ENCODE measurements around the gene BCKDK. TPM values are rescaled to one million over a fixed set of nuclear protein-coding genes. Genes with fewer than 3 reads are reported as not detected.

The BCKDK gene
- total RNA-seq, 4 donors from 2014 or later = 37.9 to 53.4 (median 45.6) TPM

DNA sequence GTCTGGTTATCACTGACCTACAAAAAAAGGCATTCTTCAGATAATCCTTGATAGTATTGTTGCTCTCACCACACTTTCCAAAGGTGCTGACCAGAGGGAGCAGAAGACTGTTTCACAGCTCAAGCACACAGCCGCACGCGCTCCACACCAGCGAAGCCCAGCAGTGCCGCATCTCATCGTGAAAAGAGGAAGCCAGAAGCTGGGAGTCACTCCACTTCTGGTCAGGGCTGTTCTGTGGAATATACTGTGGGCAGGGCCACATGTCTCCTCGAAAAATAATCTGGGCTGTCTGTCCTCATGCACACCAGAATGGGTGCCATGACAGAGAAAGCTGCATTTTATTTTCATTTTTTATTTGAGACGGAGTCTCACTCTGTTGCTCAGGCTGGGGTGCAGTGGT lies 49.0 kb downstream of the BCKDK start:
- Histone ChIP-seq H3K9me3 (no peaks in the 10 kb centered on the region), H3K36me3 (no peaks in the 10 kb centered on the region), H3K27me3 (no peaks in the 10 kb centered on the region), H3K4me3 (no peak overlapping the region), H3K27ac (no peak overlapping the region), H3K4me1 (no peaks in the 10 kb centered on the region)
- TF ChIP-seq EP300 (IDR thresholded peaks at IDR 0.05) (no peak), POLR2A (IDR thresholded peaks at IDR 0.05) (no peak)
- TF ChIP-seq, protein P1, sequence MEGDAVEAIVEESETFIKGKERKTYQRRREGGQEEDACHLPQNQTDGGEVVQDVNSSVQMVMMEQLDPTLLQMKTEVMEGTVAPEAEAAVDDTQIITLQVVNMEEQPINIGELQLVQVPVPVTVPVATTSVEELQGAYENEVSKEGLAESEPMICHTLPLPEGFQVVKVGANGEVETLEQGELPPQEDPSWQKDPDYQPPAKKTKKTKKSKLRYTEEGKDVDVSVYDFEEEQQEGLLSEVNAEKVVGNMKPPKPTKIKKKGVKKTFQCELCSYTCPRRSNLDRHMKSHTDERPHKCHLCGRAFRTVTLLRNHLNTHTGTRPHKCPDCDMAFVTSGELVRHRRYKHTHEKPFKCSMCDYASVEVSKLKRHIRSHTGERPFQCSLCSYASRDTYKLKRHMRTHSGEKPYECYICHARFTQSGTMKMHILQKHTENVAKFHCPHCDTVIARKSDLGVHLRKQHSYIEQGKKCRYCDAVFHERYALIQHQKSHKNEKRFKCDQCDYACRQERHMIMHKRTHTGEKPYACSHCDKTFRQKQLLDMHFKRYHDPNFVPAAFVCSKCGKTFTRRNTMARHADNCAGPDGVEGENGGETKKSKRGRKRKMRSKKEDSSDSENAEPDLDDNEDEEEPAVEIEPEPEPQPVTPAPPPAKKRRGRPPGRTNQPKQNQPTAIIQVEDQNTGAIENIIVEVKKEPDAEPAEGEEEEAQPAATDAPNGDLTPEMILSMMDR (IDR thresholded peaks at IDR 0.05) = no peak
- WGBS, 2 donors = 35 to 48% methylated on average over 8 of the region's 8 CpGs
- no peak for DNase-seq (ENCODE audit: low spot score in 2 of 2)

Other genes with a start within 250 kb of the BCKDK start
- 10 to 100 TPM; 42.9 to 54.0 (median 48.2) TPM for gene BCL7C, start 214.3 kb upstream of the BCKDK start, total RNA-seq
- gene CTF1, start 211.8 kb upstream of the BCKDK start, total RNA-seq = 1 to 10 TPM; 2.2 to 5.9 (median 3.1) TPM
- gene FBXL19, start 184.8 kb upstream of the BCKDK start, total RNA-seq = 10 to 100 TPM in 3 of 4 donors, 1 to 10 TPM in 1; 7.4 to 25.8 (median 16.7) TPM
- gene ORAI3, start 159.3 kb upstream of the BCKDK start, total RNA-seq = 10 to 100 TPM; 50.7 to 58.4 (median 52.9) TPM
- gene SETD1A, start 150.6 kb upstream of the BCKDK start, total RNA-seq = 10 to 100 TPM in 2 of 4 donors, 1 to 10 TPM in 2; 7.9 to 17.1 (median 10.7) TPM
- gene HSD3B7, start 123.2 kb upstream of the BCKDK start, total RNA-seq = 10 to 100 TPM; 14.9 to 42.9 (median 22.5) TPM
- gene STX1B, start 97.7 kb upstream of the BCKDK start, total RNA-seq = 1 to 10 TPM in 3 of 4 donors, under 1 TPM in 1; 0.84 to 6.1 (median 1.3) TPM
- 10 to 100 TPM; 50.7 to 69.3 (median 63.9) TPM for gene STX4, start 74.8 kb upstream of the BCKDK start, total RNA-seq
- 10 to 100 TPM; 15.5 to 20.3 (median 16.7) TPM for gene ZNF668, start 34.1 kb upstream of the BCKDK start, total RNA-seq
- 10 to 100 TPM; 13.4 to 22.5 (median 20.0) TPM for gene ZNF646, start 34.0 kb upstream of the BCKDK start, total RNA-seq
- gene PRSS53, start 19.4 kb upstream of the BCKDK start, total RNA-seq = 1 to 10 TPM; 1.3 to 5.4 (median 3.1) TPM
- 100 to 1,000 TPM; 114 to 180 (median 136) TPM for gene VKORC1, start 13.6 kb upstream of the BCKDK start, total RNA-seq
- gene KAT8, start 9.3 kb downstream of the BCKDK start, total RNA-seq = 10 to 100 TPM; 79.5 to 99.0 (median 92.7) TPM
- gene PRSS8, start 27.3 kb downstream of the BCKDK start, total RNA-seq = under 1 TPM in 1 of 4 donors, not detected in 3; 0.20 TPM
- 10 to 100 TPM in 2 of 4 donors, 1 to 10 TPM in 2; 6.5 to 21.3 (median 10.8) TPM for gene PRSS36, start 41.7 kb downstream of the BCKDK start, total RNA-seq
- 100 to 1,000 TPM in 3 of 4 donors, 10 to 100 TPM in 1; 91.8 to 125 (median 109) TPM for gene FUS, start 71.8 kb downstream of the BCKDK start, total RNA-seq
- gene PYCARD, start 94.4 kb downstream of the BCKDK start, total RNA-seq = 10 to 100 TPM; 27.8 to 64.5 (median 46.7) TPM
- under 1 TPM in 3 of 4 donors, not detected in 1; under 0.01 to 0.60 (median 0.21) TPM for gene TRIM72, start 105.7 kb downstream of the BCKDK start, total RNA-seq
- gene PYDC1, start 108.7 kb downstream of the BCKDK start, total RNA-seq = 1 to 10 TPM in 1 of 4 donors, not detected in 3; 5.5 TPM
- gene ITGAM, start 151.6 kb downstream of the BCKDK start, total RNA-seq = 10 to 100 TPM; 10.9 to 31.0 (median 27.1) TPM
- 1 to 10 TPM; 1.8 to 9.3 (median 4.3) TPM for gene ITGAX, start 246.8 kb downstream of the BCKDK start, total RNA-seq

Data from tibial nerve (tissue), 4 donors.